Fibroblast of pulmonary artery (primary cell): ENCODE results near the gene COL4A2.

Experiments
- DNase-seq: peaks from one replicate; pipeline ENCODE4 v3.0.0-alpha.2; 2010; ENCODE audit warnings: low read depth
- H3K4me3 ChIP-seq: replicated peaks from 2 replicates; pipeline ENCODE4 v1.5.1; 2011; ENCODE audit warnings: low read depth, mild to moderate bottlenecking, control low read depth, low read length, moderate library complexity
- TF ChIP-seq, protein P1 (sequence below): IDR thresholded peaks from 2 replicates; pipeline ENCODE4 v1.5.1; 2011; ENCODE audit warnings: mild to moderate bottlenecking, control low read depth, low read length, inconsistent platforms; ENCODE audit errors: missing control alignments

Gene COL4A2

GRCh38 chr13:110554227-110554836 lies 247.2 kb downstream of the COL4A2 start:
- TF ChIP-seq, protein P1, sequence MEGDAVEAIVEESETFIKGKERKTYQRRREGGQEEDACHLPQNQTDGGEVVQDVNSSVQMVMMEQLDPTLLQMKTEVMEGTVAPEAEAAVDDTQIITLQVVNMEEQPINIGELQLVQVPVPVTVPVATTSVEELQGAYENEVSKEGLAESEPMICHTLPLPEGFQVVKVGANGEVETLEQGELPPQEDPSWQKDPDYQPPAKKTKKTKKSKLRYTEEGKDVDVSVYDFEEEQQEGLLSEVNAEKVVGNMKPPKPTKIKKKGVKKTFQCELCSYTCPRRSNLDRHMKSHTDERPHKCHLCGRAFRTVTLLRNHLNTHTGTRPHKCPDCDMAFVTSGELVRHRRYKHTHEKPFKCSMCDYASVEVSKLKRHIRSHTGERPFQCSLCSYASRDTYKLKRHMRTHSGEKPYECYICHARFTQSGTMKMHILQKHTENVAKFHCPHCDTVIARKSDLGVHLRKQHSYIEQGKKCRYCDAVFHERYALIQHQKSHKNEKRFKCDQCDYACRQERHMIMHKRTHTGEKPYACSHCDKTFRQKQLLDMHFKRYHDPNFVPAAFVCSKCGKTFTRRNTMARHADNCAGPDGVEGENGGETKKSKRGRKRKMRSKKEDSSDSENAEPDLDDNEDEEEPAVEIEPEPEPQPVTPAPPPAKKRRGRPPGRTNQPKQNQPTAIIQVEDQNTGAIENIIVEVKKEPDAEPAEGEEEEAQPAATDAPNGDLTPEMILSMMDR: no peak

DNA sequence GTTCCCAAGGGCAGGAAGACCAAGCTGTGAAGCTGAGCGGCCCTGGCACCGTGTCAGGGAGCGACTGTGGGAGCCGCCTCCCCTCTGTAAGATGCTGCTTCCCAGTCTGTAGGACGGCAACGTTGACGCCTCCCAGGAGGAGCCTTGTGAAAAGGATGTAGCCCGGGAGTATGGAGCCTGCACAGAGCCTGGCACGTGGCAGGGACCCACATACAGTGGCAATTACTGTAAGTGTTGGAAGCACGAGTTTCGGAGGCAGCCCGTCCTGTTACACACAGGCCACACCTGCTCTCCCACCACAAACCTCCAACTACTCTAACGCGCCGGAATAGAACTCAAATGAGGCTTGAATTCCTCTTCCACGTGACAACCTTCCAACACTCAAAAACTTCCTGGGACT lies 247.9 kb downstream of the COL4A2 start:
- no peak overlapping the region for H3K4me3 ChIP-seq
- DNase-seq: no peak
- TF ChIP-seq, protein P1: no peak

More at GRCh38 chr13:110554227-110554836, 247.2 kb downstream of the COL4A2 start:
- DNase-seq: no peak
- H3K4me3 ChIP-seq: no peak overlapping the region

GRCh38 chr13:110555601-110556223 lies 248.6 kb downstream of the COL4A2 start:
- TF ChIP-seq, protein P1: no peak
- H3K4me3 ChIP-seq: no peak overlapping the region
- no peak for DNase-seq

GRCh38 chr13:110556224-110556606 lies 249.1 kb downstream of the COL4A2 start:
- TF ChIP-seq, protein P1: no peak
- DNase-seq: no peak

DNA sequence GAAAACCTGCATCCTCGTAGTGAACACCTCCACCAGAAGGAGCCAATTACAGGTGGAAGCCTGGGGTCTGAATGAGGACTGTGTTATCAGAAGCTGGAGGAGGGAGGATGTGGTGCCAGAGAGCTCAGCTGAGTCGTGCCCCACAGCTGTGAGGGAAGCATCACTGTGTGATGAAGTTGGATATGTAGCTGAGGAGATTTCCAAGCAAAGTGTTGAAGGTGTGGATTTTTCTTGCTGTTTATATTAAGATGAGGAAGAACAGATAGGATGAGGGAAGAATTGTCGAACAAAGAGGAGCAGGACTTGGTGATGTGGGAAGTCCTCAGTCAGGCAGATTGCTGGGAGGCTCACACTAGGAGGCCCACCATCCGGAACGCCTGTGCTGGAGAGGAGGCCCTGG lies 250.0 kb downstream of the COL4A2 start:
- DNase-seq: no peak
- TF ChIP-seq, protein P1: no peak
- no peak overlapping the region for H3K4me3 ChIP-seq

More at GRCh38 chr13:110556224-110556606, 249.1 kb downstream of the COL4A2 start:
- H3K4me3 ChIP-seq: no peak overlapping the region

- DNase-seq: no peak
- H3K4me3 ChIP-seq: no peak overlapping the region
- TF ChIP-seq, protein P1: no peak
Measured at GRCh38 chr13:110557610-110558305, 250.7 kb downstream of the COL4A2 start.
